Neural cell (in vitro differentiated cells): ENCODE measurements around the gene ENGASE.

Source experiments
- CTCF ChIP-seq: fragments of 450-650 bp; IDR thresholded peaks from 2 replicates; pipeline ENCODE4 v1.5.1; 2014; ENCODE audit warnings: antibody characterized with exemption, mild to moderate bottlenecking, moderate library complexity; ENCODE audit not compliant: poor library complexity, severe bottlenecking
- EP300 ChIP-seq: fragments of 450-650 bp; conservative IDR thresholded peaks from 2 replicates; pipeline ENCODE4 v1.6.1; 2014; ENCODE audit warnings: antibody characterized with exemption, mild to moderate bottlenecking, moderate library complexity; ENCODE audit not compliant: poor library complexity, severe bottlenecking
- EZH2 ChIP-seq: fragments of 200-600, 300-800 bp; shearing (Covaris generic), sonication (generic); IDR thresholded peaks from 2 replicates; pipeline ENCODE4 v1.6.1; 2014; ENCODE audit warnings: antibody characterized with exemption, low read length, borderline replicate concordance, mild to moderate bottlenecking; ENCODE audit not compliant: insufficient read depth, poor library complexity, severe bottlenecking
- MXI1 ChIP-seq: fragments of 450-650 bp; conservative IDR thresholded peaks from 2 replicates; pipeline ENCODE4 v1.6.1; 2014; ENCODE audit warnings: antibody characterized with exemption, mild to moderate bottlenecking; ENCODE audit not compliant: poor library complexity, severe bottlenecking
- POLR2AphosphoS5 ChIP-seq: IDR thresholded peaks from 2 replicates; pipeline ENCODE4 v1.6.1; 2012
- RAD21 ChIP-seq: fragments of 450-650 bp; conservative IDR thresholded peaks from 2 replicates; pipeline ENCODE4 v1.6.1; 2014; ENCODE audit warnings: antibody characterized with exemption, mild to moderate bottlenecking, moderate library complexity
- REST ChIP-seq: IDR thresholded peaks from 2 replicates; pipeline ENCODE4 v1.6.1; 2012; ENCODE audit warnings: borderline replicate concordance
- TAF1 ChIP-seq: IDR thresholded peaks from 2 replicates; pipeline ENCODE4 v1.6.1; 2012; ENCODE audit warnings: low read depth

GRCh38 chr17:79108870-79109269 lies 34.2 kb downstream of the ENGASE start:
- no peak for TF ChIP-seq CTCF
- no peak for TF ChIP-seq TAF1
- no peak for TF ChIP-seq EP300
- TF ChIP-seq EZH2 = no peak
- TF ChIP-seq POLR2AphosphoS5 = no peak
- TF ChIP-seq REST = no peak
- TF ChIP-seq RAD21 = no peak
- TF ChIP-seq MXI1 = no peak
